ENCODE data around the gene ARHGEF12.

- TF ChIP-seq POLR2A (IDR thresholded peaks at IDR 0.05) = no peak
- TF ChIP-seq, protein P1, sequence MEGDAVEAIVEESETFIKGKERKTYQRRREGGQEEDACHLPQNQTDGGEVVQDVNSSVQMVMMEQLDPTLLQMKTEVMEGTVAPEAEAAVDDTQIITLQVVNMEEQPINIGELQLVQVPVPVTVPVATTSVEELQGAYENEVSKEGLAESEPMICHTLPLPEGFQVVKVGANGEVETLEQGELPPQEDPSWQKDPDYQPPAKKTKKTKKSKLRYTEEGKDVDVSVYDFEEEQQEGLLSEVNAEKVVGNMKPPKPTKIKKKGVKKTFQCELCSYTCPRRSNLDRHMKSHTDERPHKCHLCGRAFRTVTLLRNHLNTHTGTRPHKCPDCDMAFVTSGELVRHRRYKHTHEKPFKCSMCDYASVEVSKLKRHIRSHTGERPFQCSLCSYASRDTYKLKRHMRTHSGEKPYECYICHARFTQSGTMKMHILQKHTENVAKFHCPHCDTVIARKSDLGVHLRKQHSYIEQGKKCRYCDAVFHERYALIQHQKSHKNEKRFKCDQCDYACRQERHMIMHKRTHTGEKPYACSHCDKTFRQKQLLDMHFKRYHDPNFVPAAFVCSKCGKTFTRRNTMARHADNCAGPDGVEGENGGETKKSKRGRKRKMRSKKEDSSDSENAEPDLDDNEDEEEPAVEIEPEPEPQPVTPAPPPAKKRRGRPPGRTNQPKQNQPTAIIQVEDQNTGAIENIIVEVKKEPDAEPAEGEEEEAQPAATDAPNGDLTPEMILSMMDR (IDR thresholded peaks at IDR 0.05) = no peak
Measured at GRCh38 chr11:120385110-120385509, 48.9 kb downstream of the ARHGEF12 start.
